GM18867 (cell line): ENCODE measurements around the gene NKIRAS2.

Experiments
- ATAC-seq: cut with Tn5 transposase; IDR thresholded peaks from one replicate; pipeline ENCODE4 v1.9.1; 2021; ENCODE audit warnings: mild to moderate bottlenecking, moderate library complexity; ENCODE audit not compliant: unreplicated experiment

Gene NKIRAS2

DNA sequence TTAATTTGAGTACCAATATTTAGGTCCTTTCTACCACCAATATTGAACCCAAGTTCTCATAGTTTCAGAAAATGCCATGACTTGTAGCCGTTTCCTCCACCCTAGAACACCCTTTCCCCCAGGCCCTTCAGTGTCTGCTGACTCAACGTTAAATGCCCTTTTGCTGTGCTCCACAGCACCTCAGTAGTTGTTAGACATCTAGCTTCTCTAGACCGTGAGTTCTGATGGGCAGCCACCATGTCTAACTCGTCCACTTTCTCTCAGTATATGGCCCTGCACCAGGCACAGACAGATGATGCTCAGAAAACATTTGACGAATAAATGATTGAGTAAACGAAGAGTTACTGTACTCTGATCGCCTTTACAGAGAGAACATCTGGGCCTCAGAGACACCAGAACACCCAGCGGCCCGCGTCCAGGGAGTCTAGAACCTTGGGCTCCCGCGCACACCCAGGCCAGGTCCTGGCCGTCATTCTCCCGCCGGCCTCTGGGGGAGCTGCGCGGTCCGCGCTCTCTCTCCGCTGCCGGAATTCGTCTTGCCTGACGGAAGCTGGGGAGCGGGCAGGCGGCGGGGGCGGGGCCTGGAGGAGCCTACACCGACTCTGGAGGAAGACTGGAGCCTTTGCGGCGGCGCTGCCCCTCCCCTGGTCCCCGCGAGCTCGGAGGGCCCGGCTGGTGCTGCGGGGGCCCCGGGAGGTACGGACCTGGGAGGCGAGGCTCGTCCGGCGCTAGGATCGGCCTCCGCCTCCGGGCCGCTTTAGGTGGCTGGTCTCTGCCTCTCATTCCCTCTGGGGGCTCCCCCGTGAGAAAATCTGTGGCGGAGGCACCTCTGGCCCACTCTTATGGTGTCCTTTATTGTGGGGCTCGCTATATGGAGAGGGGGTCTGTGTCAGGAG lies at the start of gene NKIRAS2:
TSS of gene NKIRAS2 (plus strand) at position 582 of the 896 bp plus-strand sequence. CDS start 1,488 bp downstream, outside the sequence.
- peak; percentile 60 for ATAC-seq

DNA sequence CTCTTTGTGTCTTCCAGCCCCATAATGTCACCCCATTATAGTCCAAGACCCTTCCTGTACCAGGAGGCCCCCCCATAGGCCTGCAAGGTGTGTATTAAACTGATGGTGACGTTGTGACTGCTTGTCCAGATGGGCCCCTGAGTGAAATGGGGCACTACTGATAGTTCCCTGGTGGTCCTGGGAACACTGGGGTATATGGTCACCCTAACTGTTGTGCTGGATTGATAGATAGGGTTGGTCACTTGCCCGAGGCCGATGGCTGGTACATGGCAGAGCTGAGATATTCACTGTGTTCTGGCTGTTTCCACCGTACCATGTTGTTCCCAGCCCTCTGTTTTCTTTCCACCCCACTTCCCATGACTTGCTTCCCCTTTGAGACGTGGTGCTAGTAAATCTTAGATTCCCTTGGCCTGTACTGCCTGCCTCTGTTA lies 49.0 kb upstream of the NKIRAS2 start:
- ATAC-seq, result no peak

DNA sequence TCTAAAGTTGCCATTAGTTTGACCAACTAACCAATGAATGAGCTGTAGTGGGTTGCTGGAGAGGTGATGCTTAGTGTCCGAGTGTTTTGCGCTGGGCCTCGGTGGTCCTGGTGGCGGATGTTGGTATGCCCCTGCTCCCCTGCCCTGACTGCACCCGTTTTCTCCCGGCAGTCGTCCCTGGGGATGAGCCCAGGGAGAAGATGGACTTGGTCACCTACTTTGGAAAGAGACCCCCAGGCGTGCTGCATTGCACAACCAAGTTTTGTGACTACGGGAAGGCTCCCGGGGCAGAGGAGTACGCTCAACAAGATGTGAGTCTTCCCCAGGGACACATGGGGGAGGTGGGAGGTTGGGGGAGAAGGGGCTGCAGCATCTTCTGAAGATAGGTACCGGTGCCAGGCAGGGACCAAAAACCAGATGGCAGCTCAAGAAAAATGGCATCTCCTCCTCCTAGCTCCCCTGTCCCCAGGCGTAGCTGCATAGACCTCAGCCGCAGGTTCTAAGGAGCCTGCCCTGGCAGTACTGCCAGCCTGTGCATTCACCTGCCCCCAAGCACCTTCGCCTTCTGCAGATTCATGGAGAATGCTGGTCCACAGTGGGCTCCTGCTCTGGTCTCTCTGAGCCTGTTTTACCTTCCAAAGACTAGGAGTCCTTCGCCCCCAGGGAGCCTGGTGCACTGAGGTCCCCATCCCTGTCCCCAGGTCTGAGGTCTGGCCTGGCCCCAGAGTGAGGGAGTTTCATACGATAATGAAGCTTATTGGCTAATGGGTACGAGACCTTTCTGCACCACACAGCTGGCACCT lies 48.0 kb upstream of the NKIRAS2 start:
- no peak for ATAC-seq

DNA sequence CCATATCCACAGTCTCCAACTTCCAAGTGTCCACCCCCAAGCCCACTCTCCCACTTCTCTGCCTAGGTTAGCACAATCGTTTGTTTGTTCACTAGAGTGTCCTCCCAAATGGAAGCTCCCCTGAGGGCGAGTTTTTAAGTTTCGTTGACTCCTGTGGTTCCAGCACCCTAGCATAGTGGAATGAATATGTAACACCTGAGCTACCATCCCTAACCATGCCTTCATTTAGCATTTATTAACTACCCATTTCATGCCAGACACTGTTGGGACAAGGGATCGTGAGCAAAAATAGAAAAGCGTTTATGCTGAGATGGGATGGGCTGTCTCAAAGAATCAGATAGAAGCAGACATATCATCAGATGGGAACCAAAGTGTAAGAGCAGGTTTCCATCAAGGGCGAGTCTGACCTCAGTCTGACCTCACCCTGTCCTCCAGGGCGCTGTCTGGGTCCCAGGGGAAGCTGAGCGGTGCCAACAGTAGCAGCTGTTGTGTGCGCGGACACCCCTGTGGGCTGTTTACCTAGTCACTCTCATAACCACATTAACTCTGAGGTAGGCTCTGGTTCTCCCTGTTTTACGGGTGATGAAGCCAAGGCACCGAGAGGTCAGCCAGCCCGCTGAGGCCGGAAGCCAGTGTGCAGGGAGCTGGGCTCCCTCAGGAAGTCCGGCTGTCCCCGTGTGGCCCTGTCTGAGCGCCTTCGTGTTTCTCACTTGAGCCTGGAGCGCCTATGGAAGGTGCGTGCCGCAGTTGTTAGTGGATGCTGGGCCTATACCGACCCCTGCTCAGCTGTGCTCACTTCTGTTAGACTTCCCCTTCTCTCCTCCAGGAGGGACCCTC lies 47.1 kb upstream of the NKIRAS2 start:
- peak; percentile 35 for ATAC-seq

DNA sequence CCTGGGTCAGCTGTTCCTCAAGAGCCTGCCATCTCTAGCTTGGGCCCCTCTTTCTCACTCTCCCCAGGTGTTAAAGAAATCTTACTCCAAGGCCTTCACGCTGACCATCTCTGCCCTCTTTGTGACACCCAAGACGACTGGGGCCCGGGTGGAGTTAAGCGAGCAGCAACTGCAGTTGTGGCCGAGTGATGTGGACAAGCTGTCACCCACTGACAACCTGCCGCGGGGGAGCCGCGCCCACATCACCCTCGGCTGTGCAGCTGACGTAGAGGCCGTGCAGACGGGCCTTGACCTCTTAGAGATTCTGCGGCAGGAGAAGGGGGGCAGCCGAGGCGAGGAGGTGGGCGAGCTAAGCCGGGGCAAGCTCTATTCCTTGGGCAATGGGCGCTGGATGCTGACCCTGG lies 46.5 kb upstream of the NKIRAS2 start:
- ATAC-seq, result no peak

DNA sequence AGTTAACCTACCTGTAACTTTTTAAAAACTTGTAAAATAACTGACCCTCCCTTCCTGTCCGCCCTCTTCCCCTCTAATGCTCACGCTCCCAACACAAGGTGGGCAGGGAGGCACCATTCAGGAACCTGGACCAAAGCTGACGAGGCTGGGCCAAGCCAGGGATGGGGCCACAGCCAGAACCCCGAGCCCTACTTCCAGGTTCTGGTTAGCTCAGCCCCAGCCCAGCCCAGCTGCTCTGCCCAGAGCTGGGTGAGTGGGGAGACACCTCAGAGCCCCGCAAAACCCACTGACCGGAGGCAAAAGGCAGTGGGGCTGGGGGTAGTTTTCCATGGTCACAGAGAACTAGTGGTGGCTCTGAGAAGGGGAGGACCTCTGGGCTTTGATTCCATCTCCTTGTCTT lies 45.9 kb upstream of the NKIRAS2 start:
- no peak for ATAC-seq

DNA sequence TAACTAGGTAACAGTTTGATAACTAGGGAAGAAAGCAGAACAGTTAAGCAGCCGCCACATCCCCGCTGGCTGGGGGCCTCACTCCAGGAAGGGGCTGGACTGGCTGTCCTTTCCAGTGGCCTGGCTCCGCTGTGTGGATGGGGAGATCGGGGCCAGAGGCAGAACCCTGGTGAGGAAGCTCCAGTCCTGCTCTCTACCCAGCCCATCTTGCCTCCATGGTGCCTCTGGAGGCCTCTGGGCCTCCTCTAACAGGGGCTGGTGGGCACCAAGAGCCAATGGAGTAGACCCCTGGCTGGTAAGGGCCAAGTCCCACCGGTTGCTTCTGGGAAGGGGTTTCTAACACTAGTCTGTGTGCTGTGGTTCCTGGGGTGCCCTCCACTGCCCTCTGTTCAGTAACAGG lies 45.2 kb upstream of the NKIRAS2 start:
- no peak for ATAC-seq

DNA sequence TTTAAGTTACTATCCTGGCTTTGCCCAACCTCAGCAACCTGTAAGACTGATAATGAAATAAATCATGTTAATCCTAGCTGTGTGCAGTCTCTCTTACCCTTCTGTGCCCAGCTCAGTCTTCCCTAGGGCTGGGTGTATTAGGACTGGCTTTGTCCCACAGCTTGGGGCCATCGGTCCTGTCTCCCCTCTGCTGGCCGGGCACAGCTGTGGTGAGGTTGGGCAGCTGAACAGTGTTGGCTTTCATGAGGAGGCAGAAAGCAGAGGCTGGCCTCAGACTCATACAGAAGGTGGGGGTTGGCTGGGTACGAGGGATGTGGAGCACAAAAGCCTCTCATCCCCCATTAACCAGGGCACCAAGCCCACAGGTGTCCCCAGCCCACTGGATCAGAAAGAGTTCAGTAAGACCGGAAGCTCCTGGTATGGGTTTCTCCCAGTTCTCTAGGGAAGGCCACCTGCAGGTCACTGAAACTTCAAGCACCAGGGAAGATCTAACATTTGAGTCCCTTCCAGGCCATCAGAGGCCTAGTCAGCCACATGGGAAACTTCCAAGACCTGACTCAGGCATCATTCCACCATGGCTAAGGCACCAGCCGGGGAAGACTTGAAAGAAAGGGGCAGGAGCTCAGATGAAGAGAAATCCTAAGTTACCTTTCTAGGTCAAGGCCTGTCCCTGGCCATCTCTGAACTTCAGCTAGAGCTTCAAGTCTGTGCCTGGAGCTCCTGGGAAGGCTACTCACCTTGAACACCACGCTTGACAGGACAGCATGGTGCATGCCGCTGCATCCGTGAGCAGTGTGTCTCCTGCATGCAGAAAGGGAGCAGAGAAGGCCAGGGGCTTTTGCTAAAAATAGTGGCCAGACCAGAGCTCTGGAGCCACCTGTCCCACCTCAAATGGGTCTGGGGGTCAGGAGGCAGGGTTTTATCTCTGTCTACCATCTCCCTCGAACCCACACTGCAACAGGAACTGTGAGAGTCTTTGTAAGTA lies 44.5 kb upstream of the NKIRAS2 start:
- ATAC-seq, result no peak

DNA sequence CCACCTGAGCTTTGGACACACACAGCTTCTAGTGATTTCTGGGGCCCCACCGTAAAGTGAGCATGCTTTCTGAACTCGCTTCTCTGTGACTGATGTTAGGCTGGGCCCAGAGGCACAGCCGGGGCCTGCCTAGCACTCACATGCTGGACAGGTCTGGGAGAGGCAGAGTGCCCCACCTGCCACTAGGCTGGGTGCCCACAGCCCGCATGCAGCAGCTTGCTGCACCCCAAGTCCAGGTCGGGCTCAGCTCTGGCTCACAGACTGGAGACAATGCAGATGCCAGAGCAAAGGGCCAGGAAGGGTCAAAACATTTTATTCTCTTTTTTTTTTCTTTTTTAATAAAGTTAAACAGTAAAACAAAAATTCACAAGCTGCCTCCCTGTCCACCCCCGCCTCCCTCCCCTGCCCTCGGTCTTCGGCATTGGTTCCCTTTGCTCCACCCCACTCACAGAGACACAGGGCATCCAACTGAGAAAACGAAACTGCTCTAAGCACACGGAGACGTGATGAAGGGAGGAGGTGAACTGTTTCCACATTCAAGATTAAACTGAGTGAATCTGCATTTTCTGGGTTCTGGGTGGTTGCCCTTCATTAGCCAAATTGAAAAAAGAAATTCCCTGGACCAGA lies 43.6 kb upstream of the NKIRAS2 start:
- ATAC-seq, result no peak

DNA sequence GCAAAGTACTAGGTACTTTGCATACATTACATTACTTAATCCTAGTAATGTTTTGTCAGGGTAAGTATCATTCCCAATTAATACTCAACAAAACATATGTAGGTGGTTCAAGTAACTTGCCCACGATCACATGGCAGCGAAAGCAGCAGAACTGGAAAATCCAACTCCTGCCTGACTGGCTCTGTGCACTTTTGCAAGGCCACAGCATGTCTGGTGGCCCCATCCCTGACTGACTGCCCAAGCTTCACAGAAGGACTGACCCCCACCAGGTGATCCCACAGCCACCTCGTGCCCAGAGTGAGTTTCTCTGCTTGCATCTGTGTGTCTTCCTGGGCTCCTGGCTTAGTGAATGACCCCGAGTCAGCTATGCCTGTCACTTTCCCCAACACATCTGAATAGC lies 41.9 kb upstream of the NKIRAS2 start:
- ATAC-seq, result no peak

DNA sequence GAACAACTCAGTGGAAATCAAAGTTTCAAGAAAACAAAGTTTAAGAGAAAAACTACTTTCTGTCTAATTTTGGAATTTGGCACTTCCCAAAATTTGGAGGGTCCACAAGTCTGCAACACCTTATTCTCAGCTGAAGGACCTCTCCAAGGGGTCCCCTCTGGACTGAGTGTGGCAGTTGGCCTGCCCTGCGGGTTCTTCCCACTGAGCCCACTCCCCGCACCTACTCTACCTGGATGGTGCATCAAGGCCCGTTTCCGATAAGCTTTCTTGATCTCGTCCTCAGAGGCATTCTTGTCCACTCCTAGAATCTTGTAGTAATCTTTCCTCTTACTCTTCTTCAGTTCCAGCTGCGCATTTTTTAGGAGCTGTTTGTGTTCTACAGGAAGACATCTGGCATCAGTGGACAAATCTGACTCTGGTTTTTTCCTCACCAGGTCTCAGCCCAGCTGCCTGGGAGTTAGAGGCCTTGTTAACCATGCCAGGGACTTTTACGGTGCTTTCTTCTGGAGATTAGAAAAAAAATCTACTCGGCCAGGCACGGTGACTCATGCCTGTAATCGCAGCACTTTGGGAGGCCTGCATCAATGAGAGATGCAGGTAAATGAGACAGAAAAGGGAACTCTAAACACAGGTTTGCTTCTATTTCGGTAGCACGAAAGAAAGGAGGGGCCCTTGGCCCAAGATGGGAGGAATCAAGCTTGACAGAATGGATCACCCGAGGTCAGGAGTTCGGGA lies 37.7 kb upstream of the NKIRAS2 start:
- no peak for ATAC-seq

DNA sequence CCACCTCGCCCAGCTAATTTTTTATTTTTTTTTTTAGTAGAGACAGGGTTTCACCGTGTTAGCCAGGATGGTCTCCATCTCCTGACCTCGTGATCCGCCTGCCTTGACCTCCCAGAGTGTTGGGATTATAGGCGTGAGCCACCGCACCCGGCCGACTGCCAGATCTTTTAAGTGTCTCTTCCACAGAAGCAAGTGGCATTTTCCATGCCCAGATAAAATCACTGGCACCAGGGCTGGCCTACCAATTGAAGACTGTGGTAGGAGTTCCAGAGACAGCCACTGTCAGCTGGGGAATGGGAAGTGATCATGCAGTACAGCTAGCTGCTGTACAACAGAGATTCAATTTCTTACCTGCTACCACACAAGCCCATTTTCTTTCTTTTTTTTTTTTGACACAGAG lies 35.4 kb upstream of the NKIRAS2 start:
- no peak for ATAC-seq

DNA sequence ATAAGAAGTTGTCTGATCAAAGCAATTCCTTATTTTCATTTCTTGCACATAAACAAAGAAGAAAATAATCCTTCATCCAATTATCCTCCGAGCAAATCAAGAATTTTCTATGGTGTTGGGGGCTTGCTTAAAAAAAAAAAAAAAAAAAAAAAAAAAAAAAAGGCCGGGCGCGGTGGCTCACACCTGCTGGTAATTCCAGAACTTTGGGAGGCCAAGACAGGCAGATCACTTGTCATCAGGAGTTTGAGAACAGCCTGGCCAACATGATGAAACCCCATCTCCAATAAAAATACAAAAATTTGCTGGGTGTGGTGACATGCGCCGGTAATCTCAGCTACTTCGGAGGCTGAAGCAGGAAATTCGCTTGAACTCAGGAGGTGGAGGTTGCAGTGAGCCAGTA lies 34.0 kb upstream of the NKIRAS2 start:
- no peak for ATAC-seq

DNA sequence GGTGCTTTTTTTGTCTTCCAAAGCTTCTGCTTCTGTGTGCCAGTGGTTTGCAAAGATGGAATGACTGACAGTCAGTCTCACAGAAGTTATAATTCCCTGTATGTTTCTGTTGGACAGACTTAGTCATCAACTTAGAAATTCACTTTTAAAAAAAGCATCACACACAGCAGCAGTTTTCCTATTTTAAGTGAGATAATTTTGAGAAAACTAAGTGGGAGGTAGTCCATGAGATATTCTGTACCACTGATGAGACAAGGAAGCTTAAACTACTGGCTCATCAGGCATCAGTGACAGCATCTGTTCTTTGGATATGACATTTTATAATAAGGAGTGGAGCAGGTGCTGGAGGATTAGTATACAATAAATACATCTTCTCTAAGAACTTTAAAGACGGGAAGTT lies 33.3 kb upstream of the NKIRAS2 start:
- ATAC-seq, result no peak

DNA sequence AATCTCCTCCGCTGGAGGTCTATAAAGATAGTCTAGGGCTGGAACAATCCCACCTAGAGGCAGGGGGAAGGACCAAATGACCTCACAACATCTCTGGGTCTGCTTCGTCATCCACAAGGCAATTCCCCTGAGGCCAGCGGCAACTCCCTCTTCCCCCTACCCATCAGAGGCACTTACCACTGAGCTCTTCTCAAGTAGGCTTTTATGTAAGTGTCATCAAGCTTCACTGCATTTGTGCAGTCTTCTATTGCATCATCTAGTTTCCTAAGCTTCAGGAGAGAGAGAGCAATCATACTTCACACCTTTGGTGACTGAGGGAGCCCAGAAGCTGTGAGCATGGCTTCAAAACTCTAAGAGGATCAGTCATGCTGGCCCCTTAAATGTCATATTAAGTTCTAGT lies 32.2 kb upstream of the NKIRAS2 start:
- ATAC-seq, result no peak

DNA sequence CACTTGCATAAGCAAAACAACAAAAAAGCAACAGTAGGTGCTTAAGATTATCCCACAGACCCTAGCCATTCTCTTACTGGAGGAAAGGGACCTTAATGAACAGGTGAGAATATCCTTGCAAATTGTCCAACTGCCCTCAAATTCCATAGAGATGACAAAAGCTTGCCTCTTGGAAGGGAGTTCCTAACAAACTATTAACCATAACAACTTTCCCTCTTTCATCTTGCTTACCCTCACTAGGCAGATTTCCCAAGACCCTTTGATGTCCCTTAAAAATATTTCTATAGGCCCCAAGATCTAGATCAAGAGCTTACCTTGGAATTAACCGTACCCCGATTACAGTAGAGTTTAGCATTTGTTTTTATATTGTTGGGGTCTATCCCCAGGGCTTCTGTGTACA lies 31.5 kb upstream of the NKIRAS2 start:
- no peak for ATAC-seq

DNA sequence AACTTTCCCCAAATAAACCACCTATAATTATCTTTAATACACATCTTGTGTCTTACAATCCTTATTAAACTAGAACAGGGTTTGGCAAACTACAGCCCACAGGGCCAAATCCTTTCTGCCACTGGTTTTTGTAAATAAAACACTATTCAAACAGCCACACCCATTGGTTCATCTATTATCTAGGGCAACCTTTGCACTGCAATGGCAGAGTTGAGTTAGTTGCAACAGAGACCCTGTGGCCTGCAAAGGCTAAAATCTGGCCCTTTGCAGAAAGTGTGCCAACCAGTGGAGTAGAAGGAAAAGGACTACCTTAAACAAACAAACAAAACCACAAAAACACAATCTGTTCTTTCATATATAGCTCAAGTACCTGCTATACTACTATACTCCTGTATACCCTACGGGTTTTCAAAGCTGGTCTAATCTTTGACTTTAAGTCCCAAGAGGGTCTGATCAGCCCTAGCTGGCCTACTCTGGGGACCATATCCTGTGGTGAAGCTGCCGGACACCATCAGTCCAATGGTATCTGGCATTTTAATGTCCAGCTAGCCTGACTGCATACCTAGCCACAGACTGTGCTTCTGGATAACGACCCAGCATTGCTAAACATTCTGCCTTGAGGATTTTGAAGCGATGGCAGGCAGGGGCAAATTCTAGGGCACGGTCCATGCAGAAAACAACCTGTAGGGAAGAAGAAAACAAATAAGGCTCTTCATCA lies 30.0 kb upstream of the NKIRAS2 start:
- ATAC-seq, result no peak

DNA sequence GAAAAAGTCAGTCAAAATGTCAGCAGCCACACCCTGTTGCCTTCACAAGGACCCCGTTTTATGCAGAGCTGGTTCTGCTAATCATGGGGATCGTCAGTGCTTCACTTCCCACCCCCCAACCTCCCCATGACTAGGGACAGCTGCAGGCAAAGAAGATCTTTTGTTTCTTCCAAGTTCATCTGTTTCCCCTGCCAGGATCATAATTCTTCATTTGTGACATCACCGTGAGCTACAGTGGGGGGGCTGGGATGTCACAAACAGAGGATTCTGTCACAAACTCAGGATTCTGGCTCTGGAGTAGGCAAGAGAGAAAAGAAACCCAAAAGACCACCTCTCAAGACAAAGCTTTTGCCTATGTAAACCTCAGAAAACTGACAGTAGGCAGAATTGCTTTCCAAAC lies 27.3 kb upstream of the NKIRAS2 start:
- no peak for ATAC-seq
